GM21390 (cell line): ENCODE measurements around the gene MGAT5.

Source experiments
- ATAC-seq: cut with Tn5 transposase; IDR thresholded peaks from one replicate; pipeline ENCODE4 v1.9.1; 2021; ENCODE audit not compliant: unreplicated experiment

MGAT5 gene

DNA sequence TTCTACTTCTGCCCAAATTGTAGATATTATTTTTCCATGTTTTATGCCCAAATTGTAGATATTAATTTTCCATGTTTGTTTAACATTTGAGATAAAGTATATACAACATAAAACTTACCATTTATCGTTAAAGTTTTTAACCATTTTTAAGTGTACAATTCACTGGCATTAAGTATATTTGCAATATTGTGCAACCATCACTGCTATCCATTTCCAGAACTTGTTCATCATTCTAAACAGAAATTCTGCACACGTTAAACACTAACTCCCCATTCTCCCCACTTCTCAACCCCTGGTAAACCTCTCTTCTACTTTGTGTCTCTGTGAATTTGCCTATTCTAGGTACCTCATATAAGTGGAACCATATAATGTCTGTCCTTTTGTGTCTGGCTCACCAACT is 162.1 kb downstream of the MGAT5 start:
- ATAC-seq: no peak

DNA sequence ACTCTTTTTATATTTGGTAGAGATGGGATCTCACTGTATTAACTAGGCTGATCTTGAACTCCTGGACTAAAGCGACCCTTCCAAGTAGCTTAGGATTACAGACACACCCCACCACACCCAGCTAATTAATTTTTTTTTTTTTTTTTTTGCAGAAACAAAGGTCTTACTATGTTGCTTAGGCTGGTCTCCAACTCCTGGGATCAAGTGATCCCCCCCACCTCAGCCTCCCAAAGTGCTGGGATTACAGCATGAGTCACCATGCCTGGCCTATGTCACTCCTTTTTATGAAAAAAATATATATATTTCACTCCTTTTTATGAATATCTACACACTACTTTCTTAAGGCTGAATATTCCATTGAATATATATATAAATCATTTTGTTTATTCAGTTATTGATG is 162.8 kb downstream of the MGAT5 start:
- ATAC-seq: no peak

DNA sequence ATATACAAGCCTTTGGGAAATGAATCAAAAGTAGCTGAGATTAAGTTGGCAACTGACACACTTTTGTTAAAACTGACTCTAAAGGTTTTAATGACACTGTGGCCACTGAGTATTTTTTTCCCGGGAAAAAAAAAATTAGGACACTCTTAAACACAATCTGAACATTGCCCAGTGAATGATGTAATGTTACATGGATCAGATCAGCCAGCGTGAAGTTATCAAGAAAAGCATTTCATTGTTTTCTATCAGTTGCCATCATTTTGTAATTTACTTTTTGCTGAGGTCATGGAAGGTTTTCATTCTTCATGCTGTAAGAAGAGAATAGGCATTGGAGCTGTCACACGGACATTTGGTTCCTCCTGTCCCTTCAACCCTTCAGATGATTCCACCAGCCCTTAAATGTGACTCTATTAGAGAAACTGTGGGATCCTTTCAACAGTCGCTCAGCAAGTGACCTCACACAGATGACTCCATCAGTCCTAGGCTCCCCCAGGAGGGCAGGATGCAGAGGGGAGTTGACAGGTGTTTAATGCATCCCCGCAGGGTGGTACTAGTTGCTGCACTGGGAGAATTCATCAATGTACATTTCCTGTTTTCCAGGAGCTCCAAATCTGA is 164.2 kb downstream of the MGAT5 start:
- ATAC-seq: no peak

DNA sequence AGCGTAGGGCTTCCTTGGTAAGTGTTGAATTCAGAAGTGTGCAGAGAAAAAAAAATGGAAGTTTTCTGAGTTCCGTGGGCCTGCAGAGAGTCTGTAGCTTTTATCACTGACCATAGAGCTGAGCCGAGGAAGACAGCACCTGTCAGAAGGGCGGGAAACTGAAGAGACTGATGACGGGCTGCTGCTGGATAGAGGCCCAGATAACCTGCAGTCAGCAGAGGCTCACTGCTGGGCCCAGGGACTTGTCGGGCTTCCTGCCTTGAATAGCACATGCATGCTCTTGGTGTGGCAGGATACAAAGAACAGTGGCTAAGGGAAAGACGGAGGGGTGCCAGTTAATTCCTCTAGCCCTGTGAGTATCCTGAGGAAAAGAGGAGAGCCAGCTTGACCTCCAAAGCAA is 166.4 kb downstream of the MGAT5 start:
- ATAC-seq: no peak

DNA sequence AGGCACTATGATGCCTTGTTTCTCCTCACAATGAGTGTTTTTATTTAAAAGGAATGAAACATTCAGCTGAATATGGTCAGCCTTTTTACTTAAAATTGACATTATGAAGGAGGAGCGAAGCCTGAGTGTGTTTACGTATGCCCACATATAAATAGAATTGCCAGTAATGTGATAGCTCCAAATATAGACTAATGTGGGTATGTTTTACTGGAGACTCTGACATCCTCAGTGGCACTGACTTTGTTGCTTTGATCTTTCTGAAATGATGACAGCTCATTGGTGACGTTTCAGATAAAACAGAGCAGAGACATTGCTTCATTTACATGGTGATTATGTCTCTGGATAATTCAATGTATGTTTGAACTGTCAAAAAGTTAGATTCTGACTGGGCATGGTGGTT is 167.0 kb downstream of the MGAT5 start:
- no peak for ATAC-seq

DNA sequence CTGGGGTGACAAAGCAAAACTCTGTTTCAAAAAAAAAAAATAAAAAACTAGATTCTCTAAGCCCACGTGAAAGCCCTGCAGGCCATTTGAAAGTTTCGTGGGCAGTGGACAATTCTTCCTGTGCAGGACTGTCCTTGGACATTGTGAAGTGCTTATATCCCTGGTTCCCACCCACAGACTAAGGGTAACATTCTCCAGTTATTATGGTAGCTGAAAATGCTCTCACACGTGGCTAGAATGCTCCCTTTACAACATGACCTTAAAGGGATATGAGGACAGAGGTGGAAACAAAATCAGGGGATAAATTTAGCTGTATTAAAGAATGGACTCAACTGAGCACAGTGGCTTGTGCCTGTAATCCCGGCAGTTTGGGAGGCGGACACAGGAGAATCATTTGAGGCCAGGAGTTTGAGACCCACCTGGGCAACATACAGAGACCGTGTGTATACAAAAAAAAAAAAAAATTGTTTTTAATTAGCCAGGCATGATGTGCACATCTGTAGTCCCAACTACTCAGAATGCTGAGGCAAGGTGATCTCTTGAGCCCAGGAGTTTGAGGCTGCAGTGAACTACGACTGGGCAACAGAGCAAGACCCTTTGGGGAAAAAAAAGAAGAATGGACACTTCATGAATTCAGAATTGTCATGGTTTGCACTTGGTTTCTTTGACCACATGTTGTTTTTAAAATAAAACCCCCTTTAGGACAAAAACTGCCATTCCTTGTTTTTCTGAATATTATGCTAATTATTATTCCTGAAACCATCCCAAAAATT is 167.9 kb downstream of the MGAT5 start:
- ATAC-seq: no peak

DNA sequence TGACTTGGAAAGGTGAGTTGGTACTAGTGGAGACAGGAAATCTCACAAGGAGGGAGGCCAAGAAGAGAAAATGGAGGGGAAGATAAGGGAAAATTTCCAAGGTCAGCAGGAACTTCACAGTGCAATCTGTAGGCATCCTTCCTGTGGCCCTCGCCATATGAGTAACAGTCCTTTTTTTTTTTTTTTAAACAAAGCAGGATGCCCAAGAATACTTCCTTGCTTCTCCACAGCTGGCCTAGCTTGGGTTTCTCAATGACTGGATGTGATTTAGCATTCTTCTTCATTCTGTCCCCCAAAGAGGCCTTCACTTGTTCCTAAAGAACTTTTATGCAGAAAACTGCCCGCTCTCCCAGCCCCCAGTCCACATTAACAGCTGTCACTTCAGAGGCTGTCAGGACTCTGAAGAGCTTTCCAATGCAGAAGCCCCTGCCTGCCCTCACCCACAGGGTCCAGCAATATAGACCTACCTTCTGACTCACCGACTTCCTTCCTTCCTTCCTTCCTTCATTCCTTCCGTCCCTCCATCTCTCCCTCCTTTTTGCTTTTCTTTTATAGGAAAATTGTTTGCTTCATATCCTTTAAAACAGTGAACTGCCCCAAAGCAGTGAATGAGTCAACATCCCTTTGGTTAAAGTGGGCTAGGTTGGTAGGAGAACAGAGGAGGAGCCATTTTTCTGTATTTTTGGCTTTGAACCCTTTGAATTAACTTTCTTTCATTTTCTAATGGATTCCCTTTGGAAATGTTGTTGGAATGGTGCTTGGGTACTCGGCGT is 172.0 kb downstream of the MGAT5 start:
- no peak for ATAC-seq

DNA sequence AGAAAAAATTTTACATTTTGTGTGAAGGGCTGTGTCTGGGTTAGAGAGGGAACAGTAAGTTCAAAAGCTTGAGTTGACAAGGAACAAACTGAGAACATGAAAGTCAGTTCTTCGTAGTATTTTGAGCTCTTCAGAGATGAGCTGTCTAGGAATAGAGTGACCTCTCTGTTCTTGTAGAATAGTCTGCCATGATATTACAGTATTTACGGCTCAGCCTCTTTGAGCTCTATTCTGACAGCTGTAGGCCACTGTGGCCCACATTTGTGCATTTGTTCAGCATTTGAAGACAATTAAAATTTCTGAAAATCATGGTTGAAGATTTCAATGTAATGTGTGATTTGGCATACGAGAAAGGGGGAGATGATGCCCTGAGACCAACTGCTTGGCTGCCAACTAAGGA is 172.8 kb downstream of the MGAT5 start:
- ATAC-seq: no peak

DNA sequence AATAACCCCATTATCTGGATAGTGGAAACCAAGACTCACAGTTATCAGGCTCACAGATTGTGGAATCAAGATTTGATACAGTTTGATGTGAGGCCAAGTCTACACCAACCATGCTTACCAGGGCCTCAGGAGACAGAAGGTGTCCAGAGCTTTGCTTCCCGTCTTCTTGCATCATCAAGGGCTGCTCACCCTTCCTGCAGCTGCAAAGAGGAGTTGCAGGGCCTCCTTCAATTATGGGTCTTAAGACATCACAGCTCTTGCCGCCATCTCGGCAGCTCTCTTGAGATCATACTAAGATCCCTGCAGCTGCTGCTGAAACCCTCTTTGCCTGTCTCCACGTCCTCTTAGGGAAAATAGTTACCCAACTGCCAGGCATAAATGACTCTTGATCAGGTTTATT is 176.0 kb downstream of the MGAT5 start:
- ATAC-seq: no peak

DNA sequence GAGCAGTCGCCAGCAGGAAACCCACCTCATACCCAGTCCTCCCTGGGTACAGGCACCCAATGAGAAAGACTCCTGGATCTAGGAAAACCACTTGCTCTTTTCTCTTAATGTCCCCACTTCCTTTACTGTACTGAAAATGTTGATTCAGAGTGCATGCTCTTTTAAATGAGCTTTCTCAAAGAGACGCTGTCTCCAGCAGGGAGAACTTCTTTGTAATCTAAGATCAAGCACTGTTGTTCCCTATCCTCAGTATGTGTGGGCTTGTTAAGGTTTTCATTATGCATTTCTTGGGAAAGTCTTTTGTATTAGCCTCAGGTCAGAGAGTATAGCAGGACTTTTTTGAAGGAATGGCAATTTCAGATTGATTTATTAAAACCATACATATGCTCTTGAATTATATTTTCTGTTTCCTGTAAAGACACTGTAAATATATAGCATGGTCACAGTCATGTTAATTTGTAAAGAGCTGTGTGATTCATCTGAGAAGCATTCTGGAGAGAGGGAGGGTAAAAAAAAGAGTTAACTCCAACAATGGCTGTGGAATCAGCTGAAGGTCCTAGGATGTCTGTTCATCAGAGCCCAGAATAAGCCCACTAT is 178.1 kb downstream of the MGAT5 start:
- ATAC-seq: no peak

DNA sequence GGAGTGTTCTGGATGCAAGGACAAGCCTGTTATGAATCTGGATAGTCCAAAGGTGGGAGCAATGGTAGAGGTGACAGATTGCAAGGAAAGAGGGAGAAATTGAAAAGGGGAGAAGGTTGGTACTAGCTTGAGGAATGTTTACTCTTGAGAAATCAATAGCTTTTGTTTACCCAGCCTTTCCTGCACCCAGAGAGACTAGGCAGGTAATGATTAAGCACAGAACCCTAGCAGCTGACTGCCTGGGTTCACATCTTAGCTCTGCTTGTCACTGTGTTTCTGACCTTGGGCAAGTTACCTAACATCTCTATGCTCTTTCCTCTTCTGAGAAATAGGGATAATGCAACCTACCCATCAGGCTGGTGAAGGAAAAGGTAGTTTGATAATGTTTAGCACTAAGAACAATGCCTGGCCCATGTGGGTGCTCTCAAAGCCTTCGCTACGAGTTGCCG is 178.6 kb downstream of the MGAT5 start:
- ATAC-seq: no peak

DNA sequence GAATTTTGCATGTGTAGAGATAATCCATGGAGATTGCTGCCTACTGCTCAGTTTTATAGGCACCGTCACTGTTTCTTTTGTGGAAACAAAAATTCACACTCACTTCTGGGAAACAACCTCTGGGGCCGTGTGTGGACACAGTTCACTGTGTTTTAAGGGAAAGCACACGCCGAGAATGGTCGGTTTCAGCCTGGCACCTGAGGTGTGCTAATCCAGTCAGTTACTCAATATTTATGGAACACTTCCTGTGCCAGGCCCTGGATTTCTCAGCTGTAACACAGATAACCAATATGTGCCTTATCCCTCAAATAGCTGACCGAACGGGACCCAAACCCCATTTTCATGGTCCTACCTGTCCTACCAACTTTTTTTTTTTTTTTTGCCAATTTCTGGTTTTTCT is 179.6 kb downstream of the MGAT5 start:
- ATAC-seq: no peak

DNA sequence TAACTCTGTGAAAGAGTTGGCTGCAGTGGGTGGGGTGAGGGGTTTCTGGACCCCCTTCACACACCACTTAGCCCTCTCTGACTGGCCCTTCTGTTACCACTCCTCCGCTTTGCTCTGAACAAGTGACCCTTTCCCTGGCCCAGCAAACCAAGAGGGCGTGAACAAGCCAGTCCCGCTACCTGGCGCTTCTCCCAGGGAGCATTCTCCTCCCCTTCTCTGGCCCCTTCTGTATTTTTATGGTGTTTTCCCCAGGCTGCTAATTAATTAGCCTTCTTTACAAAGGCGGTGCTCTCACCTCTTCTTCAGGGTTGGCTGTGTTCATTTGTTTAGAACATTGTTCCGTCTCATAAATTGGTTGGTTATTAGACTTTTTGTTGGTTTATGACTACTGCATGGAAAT is 180.1 kb downstream of the MGAT5 start:
- ATAC-seq: no peak

DNA sequence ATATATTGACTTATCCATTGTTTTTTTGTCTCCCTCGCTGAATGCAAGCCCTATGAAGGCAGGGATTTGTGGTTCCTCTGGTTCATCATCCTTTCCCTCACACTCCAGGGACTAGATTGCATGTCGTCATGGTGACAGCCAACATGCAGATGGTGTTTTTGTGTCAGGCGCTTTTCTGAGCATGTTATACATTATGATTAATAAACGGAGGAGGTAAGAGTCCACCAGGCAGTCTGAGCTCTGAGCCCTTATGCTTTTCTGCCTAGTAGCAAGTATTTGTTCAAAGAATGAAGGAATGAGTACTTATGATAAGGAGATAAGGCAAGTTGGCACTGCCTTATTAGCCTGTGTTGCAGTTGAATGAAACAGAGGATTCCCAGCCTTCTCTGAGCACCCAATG is 181.6 kb downstream of the MGAT5 start:
- no peak for ATAC-seq

DNA sequence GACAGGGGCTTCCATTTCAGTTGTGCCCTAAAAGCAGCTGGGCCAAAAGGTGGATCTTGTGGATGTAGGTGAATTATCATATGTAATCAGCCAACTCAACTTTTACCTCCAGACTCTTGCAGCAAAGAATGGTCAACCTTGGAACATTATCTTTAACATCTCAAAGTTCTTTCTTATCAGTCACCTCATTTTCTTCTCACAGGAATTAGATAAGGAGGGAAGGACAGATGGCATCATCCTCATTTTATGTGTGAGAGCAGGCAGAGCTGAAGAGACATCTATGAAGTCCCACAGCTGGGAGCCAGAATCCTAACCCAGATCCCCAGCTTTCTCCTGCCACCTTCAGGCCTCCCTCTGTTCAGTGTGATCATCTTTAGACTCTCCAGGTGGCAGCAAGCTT is 182.1 kb downstream of the MGAT5 start:
- ATAC-seq: no peak

DNA sequence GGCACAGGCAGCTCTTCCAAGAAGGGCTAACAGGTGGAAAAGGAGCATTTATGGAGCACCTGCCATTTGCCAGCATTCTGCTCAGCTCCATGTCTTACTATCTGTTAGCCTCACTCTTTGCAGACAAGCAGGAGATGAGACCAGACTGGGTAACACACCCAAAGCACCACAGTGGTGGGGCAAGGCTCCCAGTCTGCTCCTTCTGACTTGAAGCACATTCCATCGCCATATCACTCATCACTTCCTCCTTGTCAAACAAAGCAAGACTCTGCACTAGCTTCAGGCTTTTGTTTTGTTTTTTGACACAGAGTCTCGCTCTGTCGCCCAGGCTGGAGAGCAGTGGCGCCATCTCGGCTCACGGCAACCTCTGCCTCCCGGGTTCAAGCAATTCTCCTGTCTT is 182.8 kb downstream of the MGAT5 start:
- no peak for ATAC-seq

DNA sequence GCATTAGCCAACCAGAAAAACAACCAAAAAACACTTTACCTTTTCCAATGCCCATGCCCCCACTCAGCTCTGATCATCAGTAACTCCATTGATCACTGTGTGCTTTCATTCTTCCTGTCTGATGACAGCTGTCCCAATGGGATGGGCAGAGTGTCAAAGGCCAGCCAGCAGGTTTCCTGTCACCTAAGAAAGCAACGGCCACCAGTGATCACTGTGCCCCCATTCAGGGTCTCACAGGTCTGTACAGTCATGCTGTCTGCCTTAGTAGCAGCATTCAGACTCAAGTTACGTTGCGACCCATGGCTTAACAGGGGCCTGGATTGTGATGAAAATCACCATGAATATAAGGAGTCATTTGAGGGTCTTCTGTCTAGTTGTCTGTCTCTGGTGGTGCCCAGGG is 184.5 kb downstream of the MGAT5 start:
- ATAC-seq: no peak

DNA sequence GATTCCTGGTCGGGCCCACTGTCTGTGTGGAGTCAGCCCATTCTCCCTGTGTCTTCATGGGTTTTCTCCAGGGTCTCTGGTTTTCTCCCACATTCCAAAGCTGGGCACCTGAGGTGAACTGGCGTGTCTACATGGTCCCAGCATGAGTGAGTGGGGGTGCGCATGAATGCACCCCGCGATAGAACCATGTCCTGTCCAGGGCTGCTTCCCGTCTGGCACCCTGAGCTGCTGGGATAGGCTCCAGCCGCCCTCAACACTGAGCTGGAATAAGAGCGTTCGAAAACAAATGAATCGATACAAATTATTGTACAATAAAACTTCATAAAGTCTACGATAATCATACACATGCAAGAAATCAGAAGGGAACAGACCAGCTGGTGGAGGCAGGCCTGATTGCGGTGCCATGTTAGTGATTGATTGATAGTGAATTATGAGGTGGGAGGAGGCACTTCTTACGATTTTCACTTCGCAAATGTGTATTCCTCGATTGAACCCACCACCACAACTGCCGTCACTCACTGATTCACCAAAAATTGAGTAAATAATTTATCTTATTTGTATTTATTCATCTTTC is 186.6 kb downstream of the MGAT5 start:
- no peak for ATAC-seq

DNA sequence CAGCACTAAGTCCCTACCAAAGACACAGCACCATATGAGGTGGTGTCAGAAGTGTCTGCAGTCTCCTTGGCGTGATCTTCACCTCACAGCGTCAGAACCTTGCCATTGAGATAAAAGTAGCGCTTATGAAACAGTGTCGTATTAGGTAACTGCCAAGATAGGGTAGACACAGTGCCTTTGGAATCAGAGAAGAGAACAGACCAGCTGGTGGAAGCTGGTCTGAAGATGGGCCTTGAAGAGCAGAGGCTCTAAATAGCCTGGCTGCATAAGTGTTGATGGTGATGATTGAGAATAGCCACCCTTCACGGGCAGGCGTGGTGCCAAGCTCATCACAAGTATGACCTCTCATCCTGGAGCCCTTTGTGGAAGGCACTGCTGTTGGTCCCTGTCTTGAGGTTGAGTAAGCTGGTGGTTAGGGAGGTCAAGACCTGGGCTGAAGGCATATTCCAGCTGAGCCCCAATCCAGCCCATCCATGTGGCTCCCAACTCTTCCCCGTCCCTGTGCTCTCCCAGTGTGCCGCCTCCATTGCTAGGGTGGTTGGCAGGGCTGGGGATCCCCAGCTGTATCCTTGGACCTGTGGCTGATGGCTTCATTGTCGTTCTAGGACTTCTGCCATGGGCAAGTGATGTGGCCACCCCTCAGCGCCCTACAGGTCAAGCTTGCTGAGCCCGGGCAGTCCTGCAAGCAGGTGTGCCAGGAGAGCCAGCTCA is 187.4 kb downstream of the MGAT5 start:
- no peak for ATAC-seq

DNA sequence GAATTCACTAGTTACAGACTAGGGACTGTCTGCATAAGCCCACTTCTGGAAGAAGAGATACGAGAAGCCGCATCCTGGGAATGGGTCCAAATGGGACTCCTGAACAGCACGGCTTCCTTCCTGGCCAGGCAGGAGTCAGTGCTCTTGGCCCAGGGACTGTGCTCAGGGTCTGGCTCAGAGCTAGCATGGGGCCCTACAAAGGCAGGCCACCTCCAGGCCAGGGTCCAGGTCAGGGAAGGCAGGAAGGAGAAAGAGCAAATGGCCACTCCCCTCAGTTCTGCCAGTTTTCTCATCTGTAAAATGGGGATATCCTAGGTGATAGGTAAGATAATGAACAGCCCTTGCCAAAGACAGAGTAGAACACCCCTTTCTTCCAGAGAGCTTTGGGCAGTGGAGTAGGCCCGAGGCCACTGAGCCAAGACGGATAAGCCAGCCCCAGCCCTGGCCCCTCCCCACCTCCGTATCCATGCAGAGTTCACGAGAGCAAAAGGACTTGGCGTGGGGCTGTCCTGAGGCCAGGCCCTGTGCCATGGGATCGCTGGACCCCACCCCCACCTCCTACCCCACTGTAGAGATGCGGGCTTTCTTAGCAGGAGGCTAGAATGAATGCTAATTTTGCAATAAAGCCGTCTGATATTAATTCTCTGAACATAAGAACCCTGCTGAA is 190.1 kb downstream of the MGAT5 start:
- no peak for ATAC-seq
